GM12878 (cell line): ENCODE measurements around the gene SEPHS1. TPM values are rescaled to one million over a fixed set of nuclear protein-coding genes. Genes with fewer than 3 reads are reported as not detected.

Experiments
- ATF7 ChIP-seq: fragments of 450-650 bp; IDR thresholded peaks from 2 replicates; pipeline ENCODE4 v1.6.1; 2016; ENCODE audit warnings: low read depth, mild to moderate bottlenecking
- BCLAF1 ChIP-seq: fragments of 450-650 bp; IDR thresholded peaks from 2 replicates; pipeline ENCODE4 v1.6.1; 2017; ENCODE audit warnings: antibody characterized with exemption, mild to moderate bottlenecking, moderate library complexity
- BRCA1 ChIP-seq: IDR thresholded peaks from 2 replicates; pipeline ENCODE4 v1.6.1; 2011; ENCODE audit warnings: low read depth, low read length, improper control_type of control experiment
- CHD2 ChIP-seq: IDR thresholded peaks from 2 replicates; pipeline ENCODE4 v1.6.1; 2011; ENCODE audit warnings: low read depth, low read length, improper control_type of control experiment, borderline replicate concordance
- CHD4 ChIP-seq: fragments of 200-600 bp; sonication (generic); IDR thresholded peaks from 2 replicates; pipeline ENCODE4 v1.6.1; 2016; ENCODE audit warnings: mild to moderate bottlenecking
- ESRRA ChIP-seq: IDR thresholded peaks from 2 replicates; pipeline ENCODE4 v1.6.1; 2012; ENCODE audit warnings: mild to moderate bottlenecking, low read length, improper control_type of control experiment
- GATAD2B ChIP-seq: fragments of 450-650 bp; conservative IDR thresholded peaks from 2 replicates; pipeline ENCODE4 v1.6.1; 2017; ENCODE audit warnings: low read depth, mild to moderate bottlenecking, moderate library complexity
- IRF4 ChIP-seq: IDR thresholded peaks from 2 replicates; pipeline ENCODE4 v1.6.1; 2011; ENCODE audit warnings: low read depth, low read length
- JUNB ChIP-seq: IDR thresholded peaks from 2 replicates; pipeline ENCODE4 v1.6.1; 2016; ENCODE audit warnings: antibody characterized with exemption, mild to moderate bottlenecking
- MEF2B ChIP-seq: fragments of 450-650 bp; IDR thresholded peaks from 2 replicates; pipeline ENCODE4 v1.6.1; 2018; ENCODE audit warnings: mild to moderate bottlenecking, moderate library complexity; ENCODE audit not compliant: partially characterized antibody, poor library complexity, severe bottlenecking
- MXI1 ChIP-seq: fragments of 150-350 bp; IDR thresholded peaks from 2 replicates; pipeline ENCODE4 v1.6.1; 2011; ENCODE audit warnings: low read depth, mild to moderate bottlenecking, inconsistent platforms, low read length, improper control_type of control experiment
- MYC ChIP-seq: IDR thresholded peaks from 2 replicates; pipeline ENCODE4 v1.6.1; 2011; ENCODE audit warnings: mild to moderate bottlenecking, low read length, moderate library complexity, inconsistent platforms; ENCODE audit not compliant: insufficient read depth, insufficient replicate concordance, insufficient read length, severe bottlenecking
- NFIC ChIP-seq: IDR thresholded peaks from 2 replicates; pipeline ENCODE4 v1.6.1; 2012; ENCODE audit warnings: low read depth, mild to moderate bottlenecking, inconsistent platforms, low read length, moderate library complexity
- NR2C2 ChIP-seq: IDR thresholded peaks from 2 replicates; pipeline ENCODE4 v1.6.1; 2011; ENCODE audit warnings: borderline replicate concordance, low read depth; ENCODE audit not compliant: control insufficient read depth, insufficient read length
- POLR2A ChIP-seq: IDR thresholded peaks from 2 replicates; pipeline ENCODE4 v1.6.1; 2011; ENCODE audit warnings: low read depth, mild to moderate bottlenecking, low read length
- POLR2AphosphoS5 ChIP-seq: IDR thresholded peaks from 2 replicates; pipeline ENCODE4 v1.6.1; 2011; ENCODE audit warnings: mild to moderate bottlenecking, low read length, inconsistent platforms
- RBBP5 ChIP-seq: fragments of 200-600 bp; sonication (generic); conservative IDR thresholded peaks from 2 replicates; pipeline ENCODE4 v1.6.1; 2016
- SIN3A ChIP-seq: IDR thresholded peaks from 2 replicates; pipeline ENCODE4 v1.6.1; 2012; ENCODE audit warnings: low read depth, low read length, improper control_type of control experiment
- SMAD5 ChIP-seq: IDR thresholded peaks from 2 replicates; pipeline ENCODE4 v1.6.1; 2016; ENCODE audit warnings: antibody characterized with exemption, low read depth
- SRF ChIP-seq, 2 experiments: IDR thresholded peaks; 2 replicates each; pipeline ENCODE4 v1.6.1; 2011; ENCODE audit warnings: low read depth in 2 of 2, low read length in 2 of 2, mild to moderate bottlenecking in 1 of 2, moderate library complexity in 1 of 2
- USF1 ChIP-seq: IDR thresholded peaks from 2 replicates; pipeline ENCODE4 v1.6.1; 2011; ENCODE audit warnings: borderline replicate concordance, low read depth, mild to moderate bottlenecking, moderate library complexity, mixed read lengths, low read length; ENCODE audit not compliant: insufficient read depth; ENCODE audit errors: extremely low read length
- WRNIP1 ChIP-seq: IDR thresholded peaks from 2 replicates; pipeline ENCODE4 v1.6.1; 2011; ENCODE audit warnings: low read depth, low read length, improper control_type of control experiment, borderline replicate concordance
- ZBTB11 ChIP-seq: fragments of 450-650 bp; formaldehyde crosslinking; IDR thresholded peaks from 2 replicates; pipeline ENCODE4 v1.5.0; 2022; ENCODE audit warnings: mild to moderate bottlenecking, missing genetic modification characterization
- ZNF384 ChIP-seq: IDR thresholded peaks from 2 replicates; pipeline ENCODE4 v1.6.1; 2012; ENCODE audit warnings: low read depth, mild to moderate bottlenecking, low read length, improper control_type of control experiment, borderline replicate concordance
- ZSCAN29 ChIP-seq: fragments of 450-650 bp; IDR thresholded peaks from 2 replicates; pipeline ENCODE4 v1.6.1; 2017; ENCODE audit warnings: mild to moderate bottlenecking, moderate library complexity
- polyA plus RNA-seq, 11 experiments: library from polyadenylated mRNA; depleted of rRNA in 4 of 11; unstranded in 6 of 11; stranded (reverse) in 5 of 11; fragments of >200 nt; fragmentation: Nextera tagmentation in 4 of 11; fragmentation: Illumina TruSeq in 1 of 11; extraction: Ambion mirVana in 4 of 11; extraction: Trizol in 1 of 11; gene quantifications; 1 replicate in 1 of 11; 2 replicates in 10 of 11; pipeline versions ENCODE4 v1.2.1 to v1.2.3, GENCODE V29; 2011 to 2016; ENCODE audit warnings: inconsistent platforms in 2 of 11, missing spikeins in 2 of 11, low read depth in 1 of 11
- total RNA-seq, 4 experiments: library from RNA; depleted of rRNA in 3 of 4; stranded (reverse); fragments of >200 nt in 3 of 4; fragmentation: Illumina TruSeq in 1 of 4; extraction: Trizol in 1 of 4; gene quantifications; 2 replicates each; pipeline versions ENCODE4 v1.2.1 to v1.2.3, GENCODE V29; 2013 to 2021

Gene SEPHS1
- total and polyA plus RNA-seq, 10 of the 15 experiments (the other 5 are each of a cell fraction or from before 2014, with no cell fraction given): 14.7 to 85.4 (median 48.5) TPM

GRCh38 chr10:13299437-13300287 is 48.4 kb downstream of the SEPHS1 start, which contains the start of gene PHYH (continued):
- TF ChIP-seq SIN3A (0 out of 2 replicates have a peak, but pooled peaks have one; percentile 30), ZNF384 (no peak), NR2C2 (no peak), POLR2AphosphoS5 (peak; percentile 53; the same call in 1 of the 2 replicates), CHD4 (no peak), SRF (IDR thresholded peaks at IDR 0.05; ENCODE audit: low read depth in 2 of 2, low read length in 2 of 2) (no peak), RBBP5 (no peak), IRF4 (no peak), ATF7 (no peak), ZBTB11 (no peak), BRCA1 (no peak), USF1 (no peak), MEF2B (peak; percentile 45), POLR2A (peak; percentile 79), SMAD5 (no peak), JUNB (no peak), MXI1 (no peak; the same call in 1 of the 2 replicates), ZSCAN29 (no peak), WRNIP1 (no peak), MYC (no peak), GATAD2B (peak; percentile 87), CHD2 (no peak), NFIC (no peak), BCLAF1 (no peak), ESRRA (no peak)
